Cardiac fibroblast (primary cell): ENCODE results near the gene ROBO2.

Experiments
- DNase-seq, 2 donors: peaks; one replicate each; pipeline versions ENCODE4 v3.0.0 to v3.0.0-alpha.2; 2010; ENCODE audit warnings: low read depth in 2 of 2
- H3K4me3 ChIP-seq, 2 donors: replicated peaks in 1 of 2; 1 replicate in 1 of 2; 2 replicates in 1 of 2; pipeline ENCODE4 v1.5.1; 2011; ENCODE audit warnings: low read depth in 2 of 2, low read length in 2 of 2, mild to moderate bottlenecking in 2 of 2, moderate library complexity in 1 of 2
- TF ChIP-seq, protein P1 (sequence below): IDR thresholded peaks from one replicate; pipeline ENCODE4 v1.5.1; 2011; ENCODE audit warnings: low read depth, mild to moderate bottlenecking, low read length, inconsistent platforms

Gene ROBO2

DNA sequence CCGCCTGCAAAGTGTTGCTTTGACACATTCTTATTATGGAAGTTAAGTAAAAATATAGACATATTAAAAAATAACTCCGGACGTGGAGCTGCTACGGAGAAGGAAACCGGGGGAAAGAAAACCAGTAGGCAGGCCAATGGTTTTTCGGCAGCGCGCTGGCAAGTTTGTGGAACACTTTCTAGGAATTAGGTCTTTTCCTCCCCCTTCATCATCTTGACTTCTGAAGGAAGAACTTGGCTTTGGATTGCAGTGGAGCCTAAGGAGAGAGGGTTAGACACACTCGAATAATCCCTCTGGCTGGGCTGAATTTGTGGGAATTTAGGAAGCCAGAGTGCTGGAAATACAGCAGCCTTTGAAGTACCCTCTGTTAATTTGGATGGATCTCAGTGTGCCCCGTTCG is 317 bp downstream of the ROBO2 start:
- peak overlapping the region; percentile 29 to 38 for H3K4me3 ChIP-seq
- TF ChIP-seq, protein P1, sequence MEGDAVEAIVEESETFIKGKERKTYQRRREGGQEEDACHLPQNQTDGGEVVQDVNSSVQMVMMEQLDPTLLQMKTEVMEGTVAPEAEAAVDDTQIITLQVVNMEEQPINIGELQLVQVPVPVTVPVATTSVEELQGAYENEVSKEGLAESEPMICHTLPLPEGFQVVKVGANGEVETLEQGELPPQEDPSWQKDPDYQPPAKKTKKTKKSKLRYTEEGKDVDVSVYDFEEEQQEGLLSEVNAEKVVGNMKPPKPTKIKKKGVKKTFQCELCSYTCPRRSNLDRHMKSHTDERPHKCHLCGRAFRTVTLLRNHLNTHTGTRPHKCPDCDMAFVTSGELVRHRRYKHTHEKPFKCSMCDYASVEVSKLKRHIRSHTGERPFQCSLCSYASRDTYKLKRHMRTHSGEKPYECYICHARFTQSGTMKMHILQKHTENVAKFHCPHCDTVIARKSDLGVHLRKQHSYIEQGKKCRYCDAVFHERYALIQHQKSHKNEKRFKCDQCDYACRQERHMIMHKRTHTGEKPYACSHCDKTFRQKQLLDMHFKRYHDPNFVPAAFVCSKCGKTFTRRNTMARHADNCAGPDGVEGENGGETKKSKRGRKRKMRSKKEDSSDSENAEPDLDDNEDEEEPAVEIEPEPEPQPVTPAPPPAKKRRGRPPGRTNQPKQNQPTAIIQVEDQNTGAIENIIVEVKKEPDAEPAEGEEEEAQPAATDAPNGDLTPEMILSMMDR = no peak
- DNase-seq = peak in 1 of 2 donors; percentile 3

GRCh38 chr3:77040926-77041722 is 1.2 kb downstream of the ROBO2 start:
- TF ChIP-seq, protein P1 = no peak
- H3K4me3 ChIP-seq = no peak overlapping the region
- DNase-seq = no peak

DNA sequence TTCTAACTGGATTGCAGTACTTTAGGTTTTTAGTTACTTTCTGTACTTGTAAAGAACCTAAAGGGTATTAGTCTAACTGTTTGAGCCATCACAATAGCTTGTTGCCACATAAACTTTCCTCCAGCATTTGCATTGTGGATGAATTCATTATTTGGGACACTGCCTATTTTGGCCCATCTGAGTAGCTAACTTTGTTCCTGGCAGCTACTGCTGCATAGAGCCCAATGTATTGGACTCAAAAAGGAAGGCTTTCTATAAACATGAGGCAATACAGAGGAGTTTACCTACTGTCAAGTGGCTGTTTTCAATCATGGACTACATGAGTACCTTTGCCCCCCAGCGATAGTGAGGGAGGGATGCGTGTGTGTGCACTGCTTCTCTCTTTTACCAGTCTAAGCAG is 1.9 kb downstream of the ROBO2 start:
- H3K4me3 ChIP-seq = no peak overlapping the region
- DNase-seq = no peak
- TF ChIP-seq, protein P1 = no peak

GRCh38 chr3:77042343-77042742 is 2.4 kb downstream of the ROBO2 start:
- H3K4me3 ChIP-seq = no peak overlapping the region
- TF ChIP-seq, protein P1 = no peak
- no peak for DNase-seq

DNA sequence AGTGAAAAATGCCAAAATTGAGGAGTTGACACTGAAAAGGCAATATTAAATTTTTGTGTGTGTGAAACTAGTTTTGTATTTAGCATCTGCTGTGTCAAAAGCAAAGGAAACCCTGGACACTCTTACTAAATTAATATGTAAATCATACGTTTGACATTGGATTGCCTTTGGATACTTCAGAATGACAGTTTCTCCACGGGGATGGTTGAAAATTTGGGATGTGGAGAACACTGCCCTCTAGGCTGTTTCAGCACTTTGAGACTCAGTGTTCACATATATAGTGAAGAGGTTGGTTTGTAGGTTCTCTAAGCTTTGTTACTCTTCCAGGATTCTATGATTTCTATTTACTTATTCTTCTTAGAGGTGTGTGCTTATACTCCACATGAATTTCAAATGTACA is 3.0 kb downstream of the ROBO2 start:
- H3K4me3 ChIP-seq = no peak overlapping the region
- TF ChIP-seq, protein P1 = no peak
- DNase-seq = no peak

GRCh38 chr3:77045686-77046085 is 5.8 kb downstream of the ROBO2 start:
- H3K4me3 ChIP-seq = no peak overlapping the region
- TF ChIP-seq, protein P1 = no peak
- no peak for DNase-seq

GRCh38 chr3:77048186-77048585 is 8.3 kb downstream of the ROBO2 start:
- TF ChIP-seq, protein P1 = no peak
- DNase-seq = no peak
- H3K4me3 ChIP-seq = no peak overlapping the region
